Astrocyte of the spinal cord (primary cell): ENCODE data around the gene ORAI1.

Experiments used
- DNase-seq: peaks from one replicate; pipeline ENCODE4 v3.0.0; 2011; ENCODE audit warnings: low read depth, low spot score
- H3K4me3 ChIP-seq: 2 replicates; pipeline ENCODE4 v1.5.1; 2011; ENCODE audit warnings: low read depth, mild to moderate bottlenecking, low read length, moderate library complexity
- CTCF ChIP-seq: IDR thresholded peaks from 2 replicates; pipeline ENCODE4 v1.5.1; 2012; ENCODE audit warnings: low read depth, mild to moderate bottlenecking, low read length, inconsistent platforms
- in situ Hi-C: cut with HindIII; loops from 2 replicates; pipeline ENCODE4 v1.10.0; 2017; ENCODE audit warnings: low sequenced_read_pairs

ORAI1 gene

GRCh38 chr12:121603581-121603980 lies 22.7 kb upstream of the ORAI1 start:
- DNase-seq = no peak
- no peak overlapping the region for H3K4me3 ChIP-seq
- in situ Hi-C loops = no loop called here
- TF ChIP-seq CTCF = no peak

DNA sequence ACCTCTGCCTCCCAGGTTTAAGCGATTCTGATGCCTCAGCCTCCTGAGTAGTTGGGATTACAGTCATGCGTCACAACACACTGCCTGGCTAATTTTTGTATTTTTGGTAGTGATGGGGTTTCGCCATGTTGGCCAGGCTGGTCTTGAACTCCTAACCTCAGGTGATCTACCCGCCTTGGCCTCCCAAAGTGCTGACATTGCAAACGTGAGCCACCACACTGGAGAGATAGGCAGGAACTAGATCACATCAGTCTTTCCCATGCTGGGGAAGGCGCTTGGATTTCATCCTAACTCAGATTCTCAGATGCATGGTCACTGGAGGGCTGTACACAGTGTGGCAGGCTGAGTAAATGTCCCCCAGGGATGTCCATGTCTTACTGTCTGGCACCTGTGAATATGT lies 18.0 kb upstream of the ORAI1 start:
- no peak overlapping the region for H3K4me3 ChIP-seq
- in situ Hi-C loops = no loop called here
- TF ChIP-seq CTCF = no peak
- no peak for DNase-seq

DNA sequence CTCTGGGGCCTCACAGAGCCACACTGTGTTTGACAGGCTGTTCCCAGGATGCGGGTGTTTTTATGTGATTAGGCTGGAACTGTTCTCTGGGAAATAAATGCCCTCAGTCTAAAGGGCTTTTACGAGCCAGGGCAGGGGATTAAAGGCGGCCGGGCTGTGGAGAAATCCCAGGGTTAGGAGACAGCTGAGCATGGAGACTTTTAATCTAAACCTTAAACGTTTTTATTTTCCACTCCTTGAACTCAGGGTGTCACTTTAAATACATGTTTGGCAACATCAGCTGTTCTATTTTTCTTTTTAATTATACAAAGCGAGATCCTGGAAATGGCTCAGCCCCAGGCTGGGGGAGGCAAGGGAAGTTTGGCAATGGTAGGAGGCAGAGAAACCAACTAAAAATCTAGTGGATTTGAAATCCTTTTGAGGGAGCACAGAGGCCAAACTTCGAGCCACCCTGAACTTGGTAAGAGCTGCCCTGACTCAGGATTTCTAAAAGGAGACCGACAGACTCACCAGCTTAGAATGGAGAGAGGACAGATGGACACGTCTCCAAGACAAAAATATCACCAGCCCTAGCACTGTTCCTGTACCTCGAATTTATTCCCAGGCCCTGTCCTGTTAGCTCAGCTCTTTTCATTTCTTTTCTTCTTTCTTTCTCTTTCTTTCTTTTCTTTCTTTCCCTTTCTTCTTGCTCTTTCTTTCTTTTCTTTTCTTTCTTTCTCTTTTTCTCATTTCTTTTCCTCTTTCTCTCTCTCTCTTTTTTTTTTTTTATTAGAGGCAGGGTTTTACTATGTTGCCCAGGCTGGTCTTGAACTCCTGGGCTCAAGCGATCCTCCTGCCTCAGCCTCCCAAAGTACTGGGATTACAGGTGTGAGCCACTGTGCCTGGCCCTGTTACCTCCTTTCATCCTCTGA lies 15.8 kb upstream of the ORAI1 start:
- TF ChIP-seq CTCF = no peak
- no peak overlapping the region for H3K4me3 ChIP-seq
- no peak for DNase-seq
- in situ Hi-C loops = no loop called here

DNA sequence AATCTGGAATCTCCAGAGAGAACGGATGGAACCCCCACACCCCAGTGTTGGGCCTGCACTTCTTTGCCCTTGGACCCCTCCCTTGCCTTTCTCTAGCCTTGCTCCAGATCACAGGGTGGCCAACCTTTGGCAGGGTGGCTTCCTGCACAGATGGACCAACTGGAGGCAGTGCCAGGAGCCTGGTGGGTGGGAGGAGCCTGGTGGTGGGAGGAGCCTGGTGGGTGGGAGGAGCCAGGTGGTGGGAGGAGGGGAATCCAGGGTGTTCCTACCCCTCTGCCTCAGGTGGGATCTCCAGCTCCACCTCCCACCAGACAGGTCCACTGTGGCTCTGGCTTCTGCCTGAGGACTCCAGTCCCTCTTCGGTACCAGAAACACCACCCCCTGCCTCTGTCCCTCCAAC lies 15.0 kb upstream of the ORAI1 start:
- in situ Hi-C loops = no loop called here
- DNase-seq = no peak
- no peak overlapping the region for H3K4me3 ChIP-seq
- no peak for TF ChIP-seq CTCF

- no peak overlapping the region for H3K4me3 ChIP-seq
- TF ChIP-seq CTCF = no peak
- DNase-seq = no peak
- in situ Hi-C loops = no loop called here
Observed at GRCh38 chr12:121613462-121613861, 12.9 kb upstream of the ORAI1 start.

DNA sequence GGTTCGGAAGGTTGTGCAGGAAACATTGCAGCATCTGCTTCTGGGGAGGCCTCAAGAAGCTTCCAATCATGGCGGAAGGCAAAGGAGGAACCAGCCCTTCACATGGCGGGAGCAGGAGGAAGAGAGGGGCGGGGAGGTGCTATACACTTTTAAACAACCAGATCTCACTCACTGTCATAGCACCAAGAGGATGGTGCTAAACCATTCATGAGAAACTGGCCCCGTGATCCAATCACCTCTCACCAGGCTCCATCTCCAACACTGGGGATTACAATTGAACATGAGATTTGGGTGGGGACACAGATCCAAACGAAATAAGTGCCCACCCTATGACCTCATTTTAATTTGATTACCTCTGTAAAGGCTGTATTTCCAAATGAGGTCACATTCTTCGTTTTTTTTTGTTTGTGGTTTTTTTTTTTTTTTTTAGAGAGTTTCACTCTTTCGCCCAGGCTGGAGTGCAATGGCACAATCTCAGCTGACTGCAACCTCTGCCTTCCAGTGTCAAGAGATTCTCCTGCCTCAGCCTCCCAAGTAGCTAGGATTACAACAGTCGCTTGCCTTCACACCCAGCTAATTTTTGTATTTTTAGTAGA lies 11.4 kb upstream of the ORAI1 start:
- in situ Hi-C loops = no loop called here
- H3K4me3 ChIP-seq = no peak overlapping the region
- TF ChIP-seq CTCF = no peak
- no peak for DNase-seq
